NT2/D1 (cell line): ENCODE measurements around the gene RNLS.
"Not testable (repeated sequence)": the region's sequence is repeated elsewhere in the genome, so short reads cannot be mapped to it uniquely, and the experiment has no call there.

Experiments used
- DNase-seq: peaks from one replicate; pipeline ENCODE4 v3.0.0-alpha.2; 2011; ENCODE audit warnings: low read depth, low spot score
- H3K27me3 ChIP-seq: 2 replicates; pipeline ENCODE4 v1.6.0; 2011; ENCODE audit warnings: mild to moderate bottlenecking; ENCODE audit not compliant: insufficient read length, insufficient read depth
- H3K36me3 ChIP-seq: 2 replicates; pipeline ENCODE4 v1.6.1; 2011; ENCODE audit warnings: mild to moderate bottlenecking, low read length, mixed read lengths; ENCODE audit not compliant: insufficient read depth, insufficient read length
- H3K4me1 ChIP-seq: 2 replicates; pipeline ENCODE4 v1.5.1; 2011; ENCODE audit not compliant: insufficient read depth, insufficient read length
- H3K4me3 ChIP-seq: 2 replicates; pipeline ENCODE4 v1.5.1; 2011; ENCODE audit warnings: low read depth; ENCODE audit not compliant: insufficient read length
- H3K9ac ChIP-seq: 2 replicates; pipeline ENCODE4 v1.6.0; 2011; ENCODE audit warnings: low read depth; ENCODE audit not compliant: insufficient read length
- H3K9me3 ChIP-seq: 2 replicates; pipeline ENCODE4 v1.5.1; 2011; ENCODE audit warnings: mild to moderate bottlenecking, low read length; ENCODE audit not compliant: insufficient read depth
- SUZ12 ChIP-seq: IDR thresholded peaks from 2 replicates; pipeline ENCODE4 v1.6.1; 2011; ENCODE audit not compliant: insufficient read length, insufficient read depth; ENCODE audit errors: extremely low read depth
- YY1 ChIP-seq: IDR thresholded peaks from 2 replicates; pipeline ENCODE4 v1.6.1; 2011; ENCODE audit not compliant: insufficient read length, insufficient read depth
- ZNF274 ChIP-seq: IDR thresholded peaks from 2 replicates; pipeline ENCODE4 v1.6.1; 2011; ENCODE audit warnings: mild to moderate bottlenecking, low read depth, low read length

RNLS gene

GRCh38 chr10:88315755-88316154, 267.4 kb downstream of the RNLS start:
- H3K4me3 ChIP-seq, result no peak overlapping the region
- H3K36me3 ChIP-seq, result no peaks in the 10 kb centered on the region
- no peaks in the 10 kb centered on the region for H3K4me1 ChIP-seq
- no peak for DNase-seq
- TF ChIP-seq SUZ12 (no peak), YY1 (no peak), ZNF274 (no peak)
- H3K27me3 ChIP-seq, result no peaks in the 10 kb centered on the region
- peaks cover 17% of the 10 kb centered on the region for H3K9me3 ChIP-seq
- H3K9ac ChIP-seq, result no peak overlapping the region

DNA sequence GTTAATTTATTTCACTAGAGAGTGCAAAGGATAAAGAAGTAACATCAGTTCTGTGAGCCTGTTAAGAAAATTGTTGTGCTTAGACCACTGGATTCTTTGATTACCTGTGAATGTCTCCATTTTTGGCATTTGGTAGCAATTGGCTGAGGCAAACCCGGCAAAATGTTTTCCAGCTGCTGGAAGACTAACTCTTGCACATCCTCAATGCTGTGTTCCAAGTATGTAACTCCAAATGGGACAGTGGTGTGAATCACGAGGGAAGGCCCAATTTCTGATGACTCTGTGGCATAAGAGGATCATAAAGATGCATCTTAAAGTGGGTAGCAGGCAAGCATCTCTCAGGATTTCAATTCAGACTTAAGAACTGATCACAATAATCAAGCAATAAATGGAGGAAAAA, 268.8 kb downstream of the RNLS start:
- Histone ChIP-seq H3K27me3 (no peaks in the 10 kb centered on the region), H3K9ac (no peak overlapping the region), H3K4me1 (no peaks in the 10 kb centered on the region), H3K4me3 (no peak overlapping the region), H3K36me3 (no peaks in the 10 kb centered on the region), H3K9me3 (peaks cover 7% of the 10 kb centered on the region)
- TF ChIP-seq SUZ12 (no peak), ZNF274 (no peak), YY1 (no peak)
- DNase-seq, result no peak

DNA sequence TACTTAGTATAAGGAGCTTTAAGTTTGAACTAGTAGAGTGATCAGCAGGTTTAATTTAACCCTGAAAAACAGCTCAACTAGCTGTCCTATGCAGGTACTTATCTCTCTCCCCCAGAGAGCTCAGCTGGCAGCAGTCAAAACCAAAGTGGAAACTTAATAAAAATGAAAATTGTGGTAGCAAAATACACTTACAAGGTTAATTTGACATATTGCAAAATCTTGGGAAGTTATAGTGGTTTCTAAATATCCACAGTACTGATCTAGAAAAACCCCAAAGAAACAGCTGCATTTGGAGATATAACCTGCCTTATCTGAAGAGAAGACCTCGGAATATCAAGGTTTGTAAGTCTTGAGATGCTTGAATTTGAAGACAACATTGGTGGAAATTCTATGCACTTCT, 269.2 kb downstream of the RNLS start:
- TF ChIP-seq YY1 (no peak), ZNF274 (no peak), SUZ12 (no peak)
- H3K9ac ChIP-seq, result no peak overlapping the region
- DNase-seq, result no peak
- H3K9me3 ChIP-seq, result peaks cover 3% of the 10 kb centered on the region
- no peak overlapping the region for H3K4me3 ChIP-seq
- H3K36me3 ChIP-seq, result no peaks in the 10 kb centered on the region
- H3K4me1 ChIP-seq, result no peaks in the 10 kb centered on the region
- H3K27me3 ChIP-seq, result no peaks in the 10 kb centered on the region

GRCh38 chr10:88312855-88313254, 270.3 kb downstream of the RNLS start:
- no peaks in the 10 kb centered on the region for H3K4me1 ChIP-seq

DNA sequence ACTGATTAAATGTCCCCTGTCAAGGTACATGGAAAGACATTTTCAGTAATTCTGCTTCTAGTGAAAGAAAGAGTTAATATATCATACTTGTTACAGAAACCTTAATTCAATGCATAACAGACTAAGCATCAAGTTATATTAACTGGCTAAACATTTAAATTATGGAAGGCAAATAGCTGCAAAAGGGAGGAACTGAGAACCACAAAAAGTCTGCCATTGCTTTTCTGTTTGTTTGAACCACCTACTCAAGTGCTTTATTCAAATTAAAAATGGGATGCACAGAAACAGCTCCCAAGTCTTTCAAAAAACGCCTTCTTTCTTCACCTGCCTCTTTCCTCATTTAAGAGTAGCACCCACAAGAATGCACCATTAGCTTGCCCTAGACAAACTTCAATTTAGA, 271.9 kb downstream of the RNLS start:
- no peaks in the 10 kb centered on the region for H3K36me3 ChIP-seq
- no peak overlapping the region for H3K4me3 ChIP-seq
- no peak for TF ChIP-seq YY1
- TF ChIP-seq ZNF274, result no peak
- TF ChIP-seq SUZ12, result no peak
- H3K4me1 ChIP-seq, result no peaks in the 10 kb centered on the region
- H3K9me3 ChIP-seq, result no peaks in the 10 kb centered on the region
- DNase-seq, result no peak
- H3K27me3 ChIP-seq, result no peaks in the 10 kb centered on the region
- H3K9ac ChIP-seq, result no peak overlapping the region

More at GRCh38 chr10:88312855-88313254, 270.3 kb downstream of the RNLS start:
- no peak for DNase-seq
- no peak overlapping the region for H3K9ac ChIP-seq
- no peaks in the 10 kb centered on the region for H3K27me3 ChIP-seq
- TF ChIP-seq SUZ12, result no peak
- no peak for TF ChIP-seq ZNF274
- TF ChIP-seq YY1, result no peak
- H3K36me3 ChIP-seq, result no peaks in the 10 kb centered on the region
- H3K9me3 ChIP-seq, result no peaks in the 10 kb centered on the region
- H3K4me3 ChIP-seq, result no peak overlapping the region

GRCh38 chr10:88309365-88309764, 273.8 kb downstream of the RNLS start:
- no peaks in the 10 kb centered on the region for H3K4me1 ChIP-seq
- H3K9ac ChIP-seq, result no peak overlapping the region
- TF ChIP-seq YY1, result no peak
- no peak for DNase-seq
- no peaks in the 10 kb centered on the region for H3K27me3 ChIP-seq
- H3K9me3 ChIP-seq, result no peaks in the 10 kb centered on the region
- no peaks in the 10 kb centered on the region for H3K36me3 ChIP-seq
- H3K4me3 ChIP-seq, result no peak overlapping the region

- H3K9ac ChIP-seq, H3K4me3 ChIP-seq, H3K4me1 ChIP-seq, DNase-seq, H3K36me3 ChIP-seq, H3K9me3 ChIP-seq, H3K27me3 ChIP-seq: not testable (repeated sequence)
Measured at GRCh38 chr10:88308361-88308760, 274.8 kb downstream of the RNLS start.

DNA sequence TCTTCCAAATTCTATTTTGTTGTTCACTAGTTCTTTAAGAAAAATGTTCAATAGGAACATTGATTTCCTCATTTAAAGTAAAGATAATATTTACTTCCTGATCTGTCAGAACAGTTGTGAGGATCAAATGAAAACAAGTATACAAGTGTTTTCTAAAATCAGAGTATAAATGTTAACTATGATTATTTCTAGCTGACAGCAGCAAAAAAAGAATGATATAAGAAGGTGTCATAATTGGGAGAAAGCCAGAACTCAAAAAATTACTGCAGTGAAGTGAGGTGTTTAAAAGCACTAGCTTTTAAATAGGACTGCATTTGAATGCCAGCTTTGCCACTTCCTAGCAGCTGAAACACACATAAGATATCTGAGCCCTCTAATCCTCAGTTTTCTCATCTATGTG, 283.3 kb downstream of the RNLS start:
- no peaks in the 10 kb centered on the region for H3K27me3 ChIP-seq
- H3K36me3 ChIP-seq, result no peaks in the 10 kb centered on the region
- H3K4me1 ChIP-seq, result no peaks in the 10 kb centered on the region
- no peak for DNase-seq
- no peak overlapping the region for H3K4me3 ChIP-seq
- no peak overlapping the region for H3K9ac ChIP-seq
- no peak for TF ChIP-seq ZNF274
- no peak for TF ChIP-seq YY1
- no peak for TF ChIP-seq SUZ12
- H3K9me3 ChIP-seq, result no peaks in the 10 kb centered on the region
